Activated naive CD4-positive, alpha-beta T cell treated with anti-CD3 and anti-CD28 coated beads, Interleukin-2, amount 50 U/mL, for 72 hours (primary cell): ENCODE results near the gene LPCAT4. TPM values are rescaled to one million over a fixed set of nuclear protein-coding genes. Genes with fewer than 3 reads are reported as not detected.

Experiments
- ATAC-seq, 2 donors: fragments of 150-1000 bp; cut with Tn5 transposase; 2 replicates each; pipeline ENCODE4 v1.10.0; 2021; ENCODE audit warnings: mild to moderate bottlenecking in 2 of 2, moderate library complexity in 2 of 2
- DNase-seq, 2 donors: peaks; one replicate each; pipeline ENCODE4 v3.0.0; 2021 to 2022; ENCODE audit warnings: low spot score in 2 of 2
- H3K27ac Mint-ChIP-seq, 2 donors: one replicate each; pipeline ENCODE4 v1.8.0; 2022; ENCODE audit warnings: mild to moderate bottlenecking in 2 of 2, mixed read lengths in 2 of 2
- H3K36me3 Mint-ChIP-seq, 2 donors: one replicate each; pipeline ENCODE4 v1.8.0; 2022; ENCODE audit warnings: mixed read lengths in 2 of 2
- H3K9me3 Mint-ChIP-seq, 2 donors: one replicate each; pipeline ENCODE4 v1.8.0; 2022; ENCODE audit warnings: mixed read lengths in 2 of 2
- total RNA-seq, 2 donors: library from RNA; stranded (reverse); gene quantifications; one replicate each; pipeline ENCODE4 v1.2.3, GENCODE V29; 2022

The LPCAT4 gene
- total RNA-seq, 2 donors from 2014 or later = 69.0 to 88.4 TPM

GRCh38 chr15:34331809-34332208 is 35.2 kb downstream of the LPCAT4 start:
- no peaks in the 10 kb centered on the region for H3K9me3 Mint-ChIP-seq
- DNase-seq = no peak
- ATAC-seq = peak; percentile 67 to 70
- peaks cover 3 to 5% of the 10 kb centered on the region in 2 donors for H3K36me3 Mint-ChIP-seq
- peak overlapping the region; percentile 54 to 73 for H3K27ac Mint-ChIP-seq

DNA sequence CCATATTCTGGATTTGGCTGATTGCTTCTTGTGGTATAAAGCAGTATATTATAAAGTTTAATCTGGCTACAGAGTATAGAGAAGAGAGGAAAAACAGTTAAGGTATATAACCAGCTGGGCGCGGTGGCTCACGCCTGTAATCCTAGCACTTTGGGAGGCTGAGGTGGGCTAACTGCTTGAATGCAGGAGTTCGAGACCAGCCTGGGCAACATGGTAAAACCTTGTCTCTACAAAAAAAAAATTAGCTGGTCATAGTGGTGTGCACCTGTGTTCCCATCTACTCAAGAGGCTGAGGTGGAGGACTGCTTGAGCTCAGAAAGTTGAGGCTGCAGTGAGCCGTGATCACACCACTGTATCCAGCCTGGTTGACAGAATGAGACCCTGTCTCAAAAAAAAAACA is 36.7 kb downstream of the LPCAT4 start:
- H3K27ac Mint-ChIP-seq = no peak overlapping the region
- H3K9me3 Mint-ChIP-seq = no peaks in the 10 kb centered on the region
- no peak for ATAC-seq
- H3K36me3 Mint-ChIP-seq = no peaks in the 10 kb centered on the region
- DNase-seq = no peak

- no peaks in the 10 kb centered on the region for H3K9me3 Mint-ChIP-seq
- no peaks in the 10 kb centered on the region for H3K36me3 Mint-ChIP-seq
- no peak for DNase-seq
- ATAC-seq = no peak
- H3K27ac Mint-ChIP-seq = peak overlapping the region; percentile 0 to 59
Measured at GRCh38 chr15:34329006-34329405, 38.0 kb downstream of the LPCAT4 start.

DNA sequence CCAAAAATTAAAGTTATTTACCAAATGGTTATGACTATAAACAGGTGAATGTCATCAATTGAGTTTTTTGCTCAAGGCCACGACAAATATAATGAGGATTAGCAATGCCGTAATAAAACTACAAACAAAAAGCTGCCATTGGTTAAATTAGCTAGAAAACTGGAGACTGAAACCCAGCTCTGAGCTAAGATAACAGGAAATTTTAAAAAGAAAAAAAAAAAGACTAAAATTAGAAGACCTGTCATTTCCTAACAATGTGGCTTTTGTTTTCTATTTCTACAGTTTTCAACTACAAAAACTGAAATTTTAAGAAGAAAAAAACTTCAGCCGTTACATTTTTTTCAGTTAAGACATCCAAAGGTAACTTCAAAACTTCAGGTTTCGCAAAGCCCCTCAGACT is 39.1 kb downstream of the LPCAT4 start:
- ATAC-seq (peak in 1 of 2 donors; percentile 35), DNase-seq (no peak)
- peaks cover 0 to 3% of the 10 kb centered on the region in 2 donors for H3K36me3 Mint-ChIP-seq
- peak overlapping the region; percentile 59 to 82 for H3K27ac Mint-ChIP-seq
- H3K9me3 Mint-ChIP-seq = peaks cover 0 to 2% of the 10 kb centered on the region in 2 donors

DNA sequence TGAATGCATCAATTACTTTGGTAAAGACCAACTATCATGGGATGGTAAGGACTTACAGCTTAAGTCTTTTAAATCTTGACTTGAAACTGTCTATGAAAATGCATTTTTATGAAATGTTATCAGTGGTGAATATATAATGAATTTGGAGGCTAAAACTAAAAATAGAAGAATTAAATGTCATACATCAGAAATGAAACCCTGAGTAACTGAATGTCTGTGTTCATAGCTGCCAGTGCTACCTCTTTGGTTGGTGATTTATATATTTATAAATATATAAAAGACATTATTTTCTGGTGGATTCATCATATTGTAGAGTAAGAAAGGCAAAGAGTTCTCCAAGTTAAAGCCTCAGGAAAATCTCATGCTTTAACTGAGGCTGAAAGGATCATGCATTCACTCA is 41.6 kb downstream of the LPCAT4 start:
- ATAC-seq (no peak), DNase-seq (no peak)
- H3K9me3 Mint-ChIP-seq = peaks cover 0 to 5% of the 10 kb centered on the region in 2 donors
- no peak overlapping the region for H3K27ac Mint-ChIP-seq
- peaks cover 0 to 9% of the 10 kb centered on the region in 2 donors for H3K36me3 Mint-ChIP-seq

DNA sequence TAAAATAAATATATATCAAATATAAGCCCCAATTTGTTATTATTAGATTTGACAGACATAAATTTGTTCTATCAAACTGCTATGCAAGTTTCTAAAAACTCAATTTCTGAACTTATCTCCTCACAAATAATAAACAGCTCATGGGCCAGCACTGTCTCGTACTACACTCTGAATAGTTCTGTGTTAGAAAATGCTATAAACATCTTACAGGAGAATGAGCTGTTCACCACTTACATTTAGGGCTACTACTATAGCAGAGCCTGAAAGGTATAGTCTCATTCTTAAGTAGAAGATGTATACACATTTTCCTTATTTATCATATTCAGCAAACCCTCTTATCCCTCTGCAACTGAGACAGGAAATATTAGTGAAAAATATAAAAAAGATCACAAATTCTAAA is 42.1 kb downstream of the LPCAT4 start:
- DNase-seq = no peak
- no peak for ATAC-seq
- Mint-ChIP-seq H3K27ac (no peak overlapping the region), H3K36me3 (peaks cover 0 to 9% of the 10 kb centered on the region in 2 donors), H3K9me3 (peaks cover 0 to 5% of the 10 kb centered on the region in 2 donors)

DNA sequence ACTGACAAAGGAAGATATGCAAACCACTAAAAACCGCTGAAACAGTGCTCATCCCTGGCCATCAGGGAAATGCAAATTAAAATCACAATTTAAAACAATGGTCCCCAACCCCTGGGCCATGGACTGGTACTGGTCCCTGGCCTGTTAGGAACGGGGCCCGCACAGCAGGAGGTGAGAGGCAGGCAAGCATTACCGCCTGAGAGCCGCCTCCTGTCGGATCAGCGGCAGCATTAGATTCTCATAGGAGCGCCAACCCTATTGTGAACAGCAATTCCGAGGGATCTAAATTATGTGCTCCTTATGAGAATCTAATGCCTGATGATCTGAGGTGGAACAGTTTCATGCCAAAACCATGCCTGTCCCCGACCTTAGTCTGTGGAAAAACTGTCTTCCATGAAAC is 43.8 kb downstream of the LPCAT4 start:
- H3K9me3 Mint-ChIP-seq = peaks cover 0 to 5% of the 10 kb centered on the region in 2 donors
- DNase-seq (no peak), ATAC-seq (no peak)
- no peak overlapping the region for H3K27ac Mint-ChIP-seq
- H3K36me3 Mint-ChIP-seq = peaks cover 0 to 9% of the 10 kb centered on the region in 2 donors

DNA sequence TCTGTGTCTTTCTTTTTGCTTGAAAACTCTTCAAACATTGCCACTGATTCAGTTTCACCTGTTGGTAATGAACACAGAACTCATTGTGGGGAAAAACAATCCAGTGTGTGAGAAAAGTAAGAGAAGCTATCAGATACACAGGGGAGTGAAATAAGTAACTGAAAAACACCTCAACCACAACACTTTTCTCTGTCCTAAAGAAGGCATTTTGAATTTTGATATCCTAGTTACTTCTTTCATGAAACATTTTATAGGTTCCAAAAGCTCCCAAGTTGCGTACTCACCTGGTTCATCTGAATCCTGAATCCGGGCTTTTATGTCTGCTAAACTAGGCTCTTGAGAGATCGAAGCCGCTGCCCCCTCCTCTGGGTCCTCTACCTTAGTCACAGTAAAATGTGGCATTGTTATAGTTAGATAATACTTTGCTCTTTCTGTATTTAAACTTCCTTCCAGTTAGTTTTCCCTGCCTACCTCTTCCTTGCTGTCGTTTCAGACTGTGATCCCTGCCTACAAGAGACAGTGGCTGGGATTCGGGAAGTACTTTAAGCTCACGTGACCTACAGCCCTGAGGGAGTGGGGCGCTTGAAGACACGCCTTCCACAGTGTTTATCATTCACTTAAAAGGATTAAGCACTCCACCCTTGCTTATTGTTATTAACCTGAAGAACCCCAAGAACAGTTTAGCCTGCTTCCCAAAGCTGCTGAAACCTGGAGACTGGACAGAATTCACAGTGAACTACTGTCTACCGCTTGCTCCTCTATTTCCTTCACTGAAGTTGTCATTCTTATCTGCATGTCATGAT is 48.5 kb downstream of the LPCAT4 start:
- Mint-ChIP-seq H3K27ac (peak overlapping the region; percentile 90 to 96), H3K36me3 (peaks cover 0 to 20% of the 10 kb centered on the region in 2 donors), H3K9me3 (peaks cover 0 to 5% of the 10 kb centered on the region in 2 donors)
- peak; percentile 83 to 88 for ATAC-seq
- no peak for DNase-seq

- no peak for DNase-seq
- ATAC-seq = no peak
- Mint-ChIP-seq H3K9me3 (no peaks in the 10 kb centered on the region), H3K27ac (peak overlapping the region; percentile 46 to 57), H3K36me3 (peaks cover 0 to 16% of the 10 kb centered on the region in 2 donors)
Measured at GRCh38 chr15:34314491-34315490, 52.2 kb downstream of the LPCAT4 start.

DNA sequence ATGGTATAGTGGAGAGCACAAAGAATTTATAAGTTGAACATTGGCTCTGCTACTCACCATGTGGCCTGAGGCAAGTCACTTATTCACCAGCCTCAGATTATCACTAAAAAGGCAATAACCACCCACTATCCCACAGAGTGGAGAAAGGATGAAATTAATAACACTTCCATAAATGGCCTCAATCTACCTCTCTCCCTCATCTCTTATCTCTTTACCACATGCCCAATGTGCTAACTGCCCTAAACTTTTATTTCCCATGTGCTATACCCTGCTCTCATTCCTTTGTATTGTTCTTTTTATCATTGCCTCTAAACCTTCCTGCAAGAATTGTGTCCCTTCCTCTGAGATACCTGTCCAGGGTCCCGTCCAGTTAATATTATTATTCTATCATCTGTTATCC is 55.4 kb downstream of the LPCAT4 start:
- Mint-ChIP-seq H3K9me3 (no peaks in the 10 kb centered on the region), H3K27ac (no peak overlapping the region), H3K36me3 (peaks cover 0 to 28% of the 10 kb centered on the region in 2 donors)
- no peak for DNase-seq
- no peak for ATAC-seq

Other genes with a start within 250 kb of the LPCAT4 start
- gene KATNBL1, start 157.1 kb downstream of the LPCAT4 start, total RNA-seq = 10 to 100 TPM; 49.9 to 53.0 TPM
- gene EMC4, start 142.2 kb downstream of the LPCAT4 start, total RNA-seq = 100 to 1,000 TPM in 1 of 2 donors, 10 to 100 TPM in 1; 90.4 to 107 TPM
- 10 to 100 TPM; 29.9 to 45.1 TPM for gene SLC12A6, start 29.4 kb downstream of the LPCAT4 start, total RNA-seq
- 100 to 1,000 TPM; 182 to 202 TPM for gene NOP10, start 24.1 kb downstream of the LPCAT4 start, total RNA-seq
- not detected for gene NUTM1, start 23.9 kb downstream of the LPCAT4 start, total RNA-seq
- gene GOLGA8A, start 70.6 kb upstream of the LPCAT4 start, total RNA-seq = 100 to 1,000 TPM; 131 to 158 TPM
- gene GOLGA8B, start 216.5 kb upstream of the LPCAT4 start, total RNA-seq = 100 to 1,000 TPM; 148 to 163 TPM